Nephron progenitor cell (in vitro differentiated cells): ENCODE data around the gene A2M.

Experiments used
- DNase-seq: peaks from one replicate; pipeline ENCODE4 v3.0.0; 2021
- H3K27ac Mint-ChIP-seq: 2 replicates; pipeline ENCODE4 v1.8.0; 2021; ENCODE audit warnings: mild to moderate bottlenecking, moderate library complexity, mixed read lengths
- H3K27me3 Mint-ChIP-seq: 2 replicates; pipeline ENCODE4 v1.8.0; 2021; ENCODE audit warnings: mild to moderate bottlenecking, low read depth, mixed read lengths; ENCODE audit not compliant: poor library complexity
- H3K36me3 Mint-ChIP-seq: 2 replicates; pipeline ENCODE4 v1.8.0; 2021; ENCODE audit warnings: low read depth, mixed read lengths
- H3K4me1 Mint-ChIP-seq: 2 replicates; pipeline ENCODE4 v1.8.0; 2021; ENCODE audit warnings: mixed read lengths
- H3K4me3 Mint-ChIP-seq: 2 replicates; pipeline ENCODE4 v1.8.0; 2021; ENCODE audit warnings: mild to moderate bottlenecking, moderate library complexity, mixed read lengths
- H3K9me3 Mint-ChIP-seq: 2 replicates; pipeline ENCODE4 v1.8.0; 2021; ENCODE audit warnings: mild to moderate bottlenecking, moderate library complexity, mixed read lengths
- TF ChIP-seq, protein P1 (sequence below): fragments of 200-600 bp; sonication (generic); IDR thresholded peaks from 2 replicates; pipeline ENCODE4 v1.5.0; 2021; ENCODE audit warnings: antibody characterized with exemption

The A2M gene

GRCh38 chr12:9099552-9100190 is 16.0 kb downstream of the A2M start:
- Mint-ChIP-seq H3K9me3 (no peaks in the 10 kb centered on the region), H3K4me3 (no peak overlapping the region), H3K27ac (no peak overlapping the region), H3K4me1 (no peaks in the 10 kb centered on the region), H3K36me3 (no peaks in the 10 kb centered on the region), H3K27me3 (peaks cover 4% of the 10 kb centered on the region)
- TF ChIP-seq, protein P1, sequence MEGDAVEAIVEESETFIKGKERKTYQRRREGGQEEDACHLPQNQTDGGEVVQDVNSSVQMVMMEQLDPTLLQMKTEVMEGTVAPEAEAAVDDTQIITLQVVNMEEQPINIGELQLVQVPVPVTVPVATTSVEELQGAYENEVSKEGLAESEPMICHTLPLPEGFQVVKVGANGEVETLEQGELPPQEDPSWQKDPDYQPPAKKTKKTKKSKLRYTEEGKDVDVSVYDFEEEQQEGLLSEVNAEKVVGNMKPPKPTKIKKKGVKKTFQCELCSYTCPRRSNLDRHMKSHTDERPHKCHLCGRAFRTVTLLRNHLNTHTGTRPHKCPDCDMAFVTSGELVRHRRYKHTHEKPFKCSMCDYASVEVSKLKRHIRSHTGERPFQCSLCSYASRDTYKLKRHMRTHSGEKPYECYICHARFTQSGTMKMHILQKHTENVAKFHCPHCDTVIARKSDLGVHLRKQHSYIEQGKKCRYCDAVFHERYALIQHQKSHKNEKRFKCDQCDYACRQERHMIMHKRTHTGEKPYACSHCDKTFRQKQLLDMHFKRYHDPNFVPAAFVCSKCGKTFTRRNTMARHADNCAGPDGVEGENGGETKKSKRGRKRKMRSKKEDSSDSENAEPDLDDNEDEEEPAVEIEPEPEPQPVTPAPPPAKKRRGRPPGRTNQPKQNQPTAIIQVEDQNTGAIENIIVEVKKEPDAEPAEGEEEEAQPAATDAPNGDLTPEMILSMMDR = no peak
- DNase-seq = no peak

GRCh38 chr12:9098463-9099026 is 17.2 kb downstream of the A2M start:
- Mint-ChIP-seq H3K27ac (no peak overlapping the region), H3K4me3 (no peak overlapping the region), H3K36me3 (no peaks in the 10 kb centered on the region), H3K9me3 (no peaks in the 10 kb centered on the region), H3K27me3 (peaks cover 4% of the 10 kb centered on the region), H3K4me1 (no peaks in the 10 kb centered on the region)
- DNase-seq = no peak
- TF ChIP-seq, protein P1 = no peak

DNA sequence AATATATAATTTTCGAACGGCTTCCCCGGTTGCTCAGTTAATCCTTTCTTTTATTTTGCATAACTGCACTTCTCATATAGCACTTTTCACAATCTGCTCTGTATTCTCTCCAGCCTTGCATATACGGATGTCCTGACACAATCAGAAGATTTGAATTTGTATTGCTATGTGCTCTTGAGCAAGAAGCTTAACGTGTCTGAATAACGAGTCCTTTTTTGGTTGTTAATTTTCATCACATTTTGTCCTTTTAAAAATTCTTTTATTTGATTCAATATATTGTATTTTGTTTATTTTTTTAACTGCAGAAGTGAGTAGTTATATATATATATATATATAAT is 17.6 kb downstream of the A2M start:
- Mint-ChIP-seq H3K4me1 (no peaks in the 10 kb centered on the region), H3K27ac (no peak overlapping the region), H3K36me3 (no peaks in the 10 kb centered on the region), H3K9me3 (no peaks in the 10 kb centered on the region), H3K4me3 (no peak overlapping the region), H3K27me3 (peaks cover 4% of the 10 kb centered on the region)
- TF ChIP-seq, protein P1 = no peak
- DNase-seq = no peak

GRCh38 chr12:9096563-9097176 is 19.0 kb downstream of the A2M start:
- H3K4me1 Mint-ChIP-seq = no peaks in the 10 kb centered on the region
- H3K27ac Mint-ChIP-seq = no peak overlapping the region
- peaks cover 4% of the 10 kb centered on the region for H3K27me3 Mint-ChIP-seq
- H3K36me3 Mint-ChIP-seq = no peaks in the 10 kb centered on the region
- TF ChIP-seq, protein P1 = no peak
- no peaks in the 10 kb centered on the region for H3K9me3 Mint-ChIP-seq
- H3K4me3 Mint-ChIP-seq = no peak overlapping the region
- no peak for DNase-seq

DNA sequence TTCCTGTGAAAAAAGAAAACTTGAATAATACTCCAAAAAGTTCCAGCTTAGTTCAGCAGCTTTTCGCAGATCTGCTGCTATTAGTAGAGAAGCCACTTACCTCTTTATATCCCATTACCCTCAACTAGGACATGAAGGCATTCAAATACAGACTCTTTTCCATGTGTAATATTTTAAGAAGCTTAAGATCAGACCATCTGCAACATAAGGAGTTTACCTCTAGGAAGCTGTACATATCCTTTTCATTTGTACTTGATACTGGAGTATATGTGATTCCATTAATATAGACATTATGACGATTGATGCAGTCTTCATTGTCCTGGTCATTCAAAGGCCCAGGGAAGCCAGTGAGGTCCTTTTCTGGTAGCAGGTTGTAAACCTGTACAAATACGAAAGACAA is 20.4 kb downstream of the A2M start:
- no peak overlapping the region for H3K27ac Mint-ChIP-seq

More for the DNA sequence above, 20.4 kb downstream of the A2M start:
- H3K9me3 Mint-ChIP-seq = no peaks in the 10 kb centered on the region
- TF ChIP-seq, protein P1 = no peak
- no peak overlapping the region for H3K4me3 Mint-ChIP-seq
- peaks cover 4% of the 10 kb centered on the region for H3K27me3 Mint-ChIP-seq
- no peaks in the 10 kb centered on the region for H3K4me1 Mint-ChIP-seq
- DNase-seq = no peak
- H3K36me3 Mint-ChIP-seq = no peaks in the 10 kb centered on the region
